ENCODE results near the gene VWA8.

Gene VWA8

GRCh38 chr13:41960637-41961465 lies at the start of gene VWA8:
TSS of gene VWA8 (minus strand) at chr13:41961109. CDS start at chr13:41961015, 94 bp downstream.
- DNase-seq, result peak; percentile 92

DNA sequence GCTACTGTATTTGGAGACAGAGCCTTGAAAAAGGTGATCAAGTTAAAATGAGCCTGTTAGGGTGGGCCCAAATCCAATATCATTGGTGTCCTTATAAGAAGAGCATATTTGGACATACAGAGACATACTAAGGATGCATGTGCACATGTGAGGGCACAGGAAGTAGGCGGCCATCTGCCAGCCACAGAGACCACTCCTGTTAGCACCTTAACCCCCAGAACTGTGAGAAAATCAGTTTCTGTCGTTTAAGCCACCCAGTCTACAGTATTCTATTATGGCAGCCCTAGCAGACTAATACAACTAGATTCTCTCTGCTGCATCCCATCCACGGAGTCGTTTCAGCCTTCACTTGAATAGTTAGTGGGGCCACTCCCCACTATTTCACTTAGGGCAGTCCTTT lies 48.1 kb upstream of the VWA8 start:
- no peak for DNase-seq

GRCh38 chr13:42007844-42008243 lies 46.9 kb upstream of the VWA8 start:
- DNase-seq, result no peak

DNA sequence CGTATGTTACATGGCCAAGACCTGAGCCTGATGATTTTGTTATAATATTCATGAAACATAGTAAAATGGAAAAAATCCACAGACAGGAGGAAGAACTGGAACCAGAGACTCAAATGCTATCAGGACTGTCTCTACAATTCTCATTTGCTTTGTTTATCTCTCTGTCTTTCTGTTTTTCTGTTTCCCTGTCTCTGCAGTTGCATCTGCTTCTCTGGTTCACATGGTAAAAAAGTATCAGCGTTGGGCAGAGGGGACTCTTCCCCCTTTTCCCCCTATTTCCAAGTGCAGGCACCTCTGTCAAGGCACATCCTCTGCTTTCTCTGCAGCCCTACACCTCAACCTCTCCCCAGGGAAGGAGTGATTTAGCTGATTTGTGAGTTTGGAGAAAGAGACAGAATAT lies 41.2 kb upstream of the VWA8 start:
- DNase-seq, result no peak

GRCh38 chr13:42001580-42001979 lies 40.7 kb upstream of the VWA8 start:
- DNase-seq, result peak; percentile 86

GRCh38 chr13:42000846-42001245 lies 39.9 kb upstream of the VWA8 start:
- DNase-seq, result no peak

DNA sequence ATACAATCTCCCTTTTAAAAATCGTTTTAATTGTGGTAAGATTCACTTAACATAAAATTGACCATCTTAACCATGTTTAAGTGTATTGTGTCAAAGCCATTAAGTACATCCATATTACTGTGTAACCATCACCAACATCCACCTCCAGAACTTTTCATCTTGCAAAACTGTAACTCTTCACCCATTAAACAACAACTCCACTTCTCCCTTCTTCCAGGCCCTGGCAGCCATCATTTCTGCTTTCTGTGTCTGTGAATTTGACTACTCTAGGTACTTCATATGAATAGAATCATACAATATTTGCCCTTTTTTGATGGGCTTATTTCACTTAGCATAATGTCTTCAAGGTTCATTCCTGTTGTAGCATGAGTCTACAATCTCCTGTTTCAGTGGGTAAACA lies 36.5 kb upstream of the VWA8 start:
- no peak for DNase-seq

GRCh38 chr13:41995946-41996345 lies 35.0 kb upstream of the VWA8 start:
- DNase-seq, result no peak

- DNase-seq, result no peak
Observed at GRCh38 chr13:41995336-41995735, 34.4 kb upstream of the VWA8 start.

GRCh38 chr13:41994696-41995095 lies 33.8 kb upstream of the VWA8 start:
- DNase-seq, result no peak

DNA sequence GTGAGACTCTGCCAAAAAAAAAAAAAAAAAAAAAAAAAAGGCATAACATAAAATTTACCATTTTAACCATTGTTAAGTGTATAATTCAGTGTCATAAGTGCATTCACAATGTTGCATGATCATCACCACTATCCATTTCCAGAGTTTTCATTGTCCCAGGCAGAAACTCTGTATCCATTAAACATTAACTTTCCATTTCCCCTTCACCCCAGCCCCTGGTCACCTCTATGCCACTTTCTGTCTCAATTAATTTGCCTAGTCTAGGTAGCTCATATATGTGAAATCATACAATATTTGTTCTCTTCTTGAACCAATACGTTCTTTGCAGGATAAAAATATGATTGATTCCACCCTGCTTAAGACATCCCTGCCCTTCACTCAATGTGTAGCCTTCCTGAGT lies 31.0 kb upstream of the VWA8 start:
- no peak for DNase-seq

DNA sequence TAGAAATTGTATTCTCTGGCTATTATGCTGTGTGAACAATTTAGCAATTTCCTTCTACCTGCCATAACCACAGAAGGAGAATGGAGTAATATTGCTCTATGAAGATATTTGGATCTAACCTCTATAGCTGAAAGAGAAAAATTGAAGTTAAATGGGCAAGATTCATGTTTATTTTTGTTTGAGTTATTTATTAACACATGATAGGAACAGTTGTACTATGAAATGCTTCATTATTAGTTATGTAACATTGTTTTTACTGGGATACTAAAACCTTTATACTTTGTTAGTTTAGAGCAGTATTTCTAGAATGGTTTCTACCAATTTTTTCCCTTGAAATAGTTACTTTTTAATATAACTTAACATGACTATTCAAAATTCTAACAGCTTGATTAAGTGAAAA lies 27.3 kb upstream of the VWA8 start:
- DNase-seq, result no peak

GRCh38 chr13:41985788-41986508 lies 25.0 kb upstream of the VWA8 start:
- no peak for DNase-seq

DNA sequence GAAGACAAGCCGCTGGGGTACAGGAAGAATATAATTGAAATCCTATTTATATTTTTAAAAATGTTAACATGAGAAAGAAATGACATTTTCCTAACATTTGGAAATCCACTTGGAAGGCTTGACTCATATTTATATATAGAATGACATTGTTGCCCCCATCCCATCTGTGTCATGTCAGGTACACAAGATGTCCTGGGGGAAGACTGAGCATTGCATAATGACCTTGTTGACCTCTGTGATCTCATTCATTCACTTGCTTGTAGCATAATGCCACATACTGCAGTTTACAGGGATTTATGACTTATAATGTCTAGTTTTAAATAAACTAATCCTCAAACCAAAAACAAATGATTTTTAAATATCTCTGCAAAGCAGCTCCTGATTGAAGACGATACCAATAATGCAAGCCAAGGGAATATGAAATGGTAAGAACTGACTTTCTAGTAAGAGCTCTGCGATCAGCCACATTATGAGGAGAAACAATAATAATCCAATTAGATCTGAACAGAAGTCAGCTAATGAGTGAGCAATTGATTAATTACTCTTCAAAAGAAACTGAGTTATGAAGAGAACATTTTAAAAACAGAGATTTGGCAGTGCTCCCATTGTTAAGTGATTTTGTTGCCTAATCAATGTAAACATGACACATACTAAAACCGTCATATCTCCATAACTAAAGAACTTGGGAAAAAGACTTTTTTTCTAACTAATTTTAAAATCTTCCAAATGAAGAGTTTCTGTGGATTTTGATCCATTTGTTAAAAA lies 21.2 kb upstream of the VWA8 start:
- DNase-seq, result no peak

DNA sequence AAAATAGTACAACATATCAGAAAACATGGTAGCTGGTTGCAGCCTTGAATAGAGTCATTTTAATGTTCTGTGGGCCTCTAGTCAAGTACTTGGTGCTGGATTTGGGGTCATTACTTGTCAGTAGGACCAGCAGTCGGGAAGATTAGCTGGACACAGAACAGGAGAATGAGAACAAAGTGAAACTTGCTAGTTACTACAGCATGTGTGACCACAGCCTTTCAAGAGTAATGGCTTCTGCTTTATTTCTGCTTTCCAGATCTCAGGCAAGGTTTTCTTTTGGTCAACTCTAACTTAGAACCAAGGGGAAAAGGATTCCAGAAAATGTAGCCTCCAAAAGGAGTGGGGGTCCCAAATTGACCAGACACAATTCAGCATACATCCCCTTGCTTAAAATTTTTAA lies 17.1 kb upstream of the VWA8 start:
- no peak for DNase-seq

DNA sequence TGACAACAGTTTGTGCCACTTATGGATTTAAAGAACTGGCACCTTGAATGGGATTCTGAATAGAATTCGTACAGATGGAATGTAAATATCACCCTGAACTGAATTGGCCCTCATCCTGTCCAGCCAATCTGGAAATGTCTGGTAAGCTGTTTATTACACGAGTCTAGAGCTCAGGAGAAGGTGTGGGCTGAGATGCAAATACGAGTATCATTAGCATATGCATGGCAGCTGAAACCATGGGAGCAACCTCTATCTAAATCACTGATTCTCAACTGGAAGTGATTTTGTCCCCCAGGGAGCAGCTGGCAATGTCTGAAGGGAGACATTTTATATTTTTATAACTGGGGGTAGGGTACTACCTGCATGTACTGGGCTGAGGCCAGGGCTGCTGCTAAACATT lies 15.6 kb upstream of the VWA8 start:
- DNase-seq, result no peak

- DNase-seq, result no peak
Observed at GRCh38 chr13:41974262-41974900, 13.5 kb upstream of the VWA8 start.

- DNase-seq, result peak; percentile 56
Observed at GRCh38 chr13:41973247-41973741, 12.4 kb upstream of the VWA8 start.

GRCh38 chr13:41971848-41972247 lies 10.9 kb upstream of the VWA8 start:
- DNase-seq, result no peak

DNA sequence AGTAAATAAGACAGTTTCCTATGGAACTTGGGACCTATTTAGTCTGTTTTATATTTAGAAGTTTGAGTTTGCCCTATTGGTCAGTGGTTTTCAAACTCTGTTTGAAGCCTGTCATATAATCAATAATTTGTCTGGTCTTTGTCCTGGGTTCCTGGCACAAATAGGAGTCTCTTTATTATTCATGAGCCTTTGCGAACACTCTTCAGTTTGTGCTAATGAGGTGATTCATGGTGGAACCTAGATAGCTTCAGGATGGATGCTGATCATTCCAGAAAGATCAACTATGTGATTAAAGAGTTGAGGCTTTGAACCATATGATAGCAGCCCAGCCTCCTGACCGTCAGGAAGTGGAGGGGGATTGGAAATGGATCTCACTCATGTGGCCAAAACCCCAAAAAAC lies 10.0 kb upstream of the VWA8 start:
- DNase-seq, result no peak

- no peak for DNase-seq
Observed at GRCh38 chr13:41970022-41970421, 9.1 kb upstream of the VWA8 start.

DNA sequence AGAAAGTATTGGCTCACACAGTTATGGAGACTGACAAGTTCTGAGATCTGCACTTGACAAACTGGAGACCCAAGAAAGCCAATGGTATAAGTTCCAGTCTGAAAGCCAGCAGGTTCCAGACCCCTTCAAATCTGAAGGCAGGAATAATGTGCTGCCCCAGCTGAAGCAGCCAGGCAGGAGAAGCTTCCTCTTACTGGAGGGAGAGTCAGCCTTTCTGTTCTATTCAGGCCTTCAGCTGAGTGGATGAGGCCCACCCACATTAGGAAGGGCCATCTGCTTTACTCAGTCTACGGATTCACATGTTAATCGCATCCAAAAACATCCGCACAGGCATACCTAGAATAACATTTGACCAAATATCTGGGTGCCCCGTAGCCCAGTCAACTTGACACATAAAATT lies 8.2 kb upstream of the VWA8 start:
- no peak for DNase-seq

DNA sequence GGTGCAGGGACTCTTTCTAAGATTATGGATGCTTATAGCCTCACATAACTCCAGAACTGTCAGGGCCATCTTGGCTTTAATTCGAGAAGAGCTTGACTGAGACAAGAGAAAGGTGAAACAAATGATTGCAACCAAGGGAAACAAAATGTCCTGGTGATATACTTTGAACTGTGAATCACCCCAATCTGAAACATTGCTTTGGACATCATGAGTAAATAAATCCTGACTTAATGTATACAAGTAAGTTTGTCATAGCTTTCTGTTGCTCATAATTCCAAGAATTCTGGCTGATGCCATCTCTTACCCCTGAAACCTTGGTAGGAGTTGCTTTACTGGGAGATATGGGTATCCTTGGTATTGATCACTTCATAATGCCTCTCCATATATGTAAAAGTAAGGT lies 5.8 kb upstream of the VWA8 start:
- no peak for DNase-seq
